ENCODE measurements around the gene SLK.

DNA sequence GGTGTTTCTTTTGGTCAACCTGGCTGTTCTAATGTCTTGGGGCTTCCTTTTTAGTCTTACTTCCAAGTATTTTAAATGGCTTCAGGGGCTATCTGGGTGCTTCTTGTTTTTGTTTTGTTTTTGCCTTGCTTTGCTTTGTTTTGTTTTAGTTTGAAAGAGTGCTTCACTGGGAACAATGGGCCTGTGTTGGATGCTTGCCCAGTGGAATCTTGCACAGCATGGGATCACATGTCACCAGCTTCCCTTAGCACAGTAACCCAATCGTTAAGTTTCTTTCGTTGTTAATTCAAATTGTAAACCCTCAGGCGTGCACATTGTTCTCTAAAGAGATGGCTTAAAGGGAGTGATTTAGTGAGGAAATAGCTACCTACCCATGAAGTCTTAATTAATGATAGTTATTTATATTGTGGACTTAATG lies 109.8 kb downstream of the SLK start:
- TF ChIP-seq, protein P1, sequence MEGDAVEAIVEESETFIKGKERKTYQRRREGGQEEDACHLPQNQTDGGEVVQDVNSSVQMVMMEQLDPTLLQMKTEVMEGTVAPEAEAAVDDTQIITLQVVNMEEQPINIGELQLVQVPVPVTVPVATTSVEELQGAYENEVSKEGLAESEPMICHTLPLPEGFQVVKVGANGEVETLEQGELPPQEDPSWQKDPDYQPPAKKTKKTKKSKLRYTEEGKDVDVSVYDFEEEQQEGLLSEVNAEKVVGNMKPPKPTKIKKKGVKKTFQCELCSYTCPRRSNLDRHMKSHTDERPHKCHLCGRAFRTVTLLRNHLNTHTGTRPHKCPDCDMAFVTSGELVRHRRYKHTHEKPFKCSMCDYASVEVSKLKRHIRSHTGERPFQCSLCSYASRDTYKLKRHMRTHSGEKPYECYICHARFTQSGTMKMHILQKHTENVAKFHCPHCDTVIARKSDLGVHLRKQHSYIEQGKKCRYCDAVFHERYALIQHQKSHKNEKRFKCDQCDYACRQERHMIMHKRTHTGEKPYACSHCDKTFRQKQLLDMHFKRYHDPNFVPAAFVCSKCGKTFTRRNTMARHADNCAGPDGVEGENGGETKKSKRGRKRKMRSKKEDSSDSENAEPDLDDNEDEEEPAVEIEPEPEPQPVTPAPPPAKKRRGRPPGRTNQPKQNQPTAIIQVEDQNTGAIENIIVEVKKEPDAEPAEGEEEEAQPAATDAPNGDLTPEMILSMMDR (conservative IDR thresholded peaks at IDR 0.05; ENCODE audit: low read depth, low read length), result no peak
- no peak for TF ChIP-seq EZH2 (IDR thresholded peaks at IDR 0.05; ENCODE audit: borderline replicate concordance, low read depth, low read length, poor library complexity, severe bottlenecking)
